ENCODE measurements around the gene SIX1.

- TF ChIP-seq CTCF (IDR thresholded peaks at IDR 0.05) = no peak
- no peak for TF ChIP-seq EP300 (IDR thresholded peaks at IDR 0.05)
Measured at GRCh38 chr14:60691383-60692113, 42.3 kb upstream of the SIX1 start.
